GM12891 (cell line): Measurements from ENCODE around the gene MORC2.

ENCODE experiments used
- DNase-seq: peaks from one replicate; pipeline ENCODE4 v3.0.0; 2011; ENCODE audit warnings: low spot score; ENCODE audit not compliant: insufficient read length
- FAIRE-seq: peaks from 2 replicates; lab custom pipeline; 2011; peaks lifted over from hg19 to GRCh38; lab: Jason Lieb, UNC
- PAX5 ChIP-seq: IDR thresholded peaks from 2 replicates; pipeline ENCODE4 v1.6.1; 2011; ENCODE audit warnings: low read length, moderate library complexity, mild to moderate bottlenecking; ENCODE audit not compliant: insufficient read depth, severe bottlenecking
- POLR2A ChIP-seq: IDR thresholded peaks from 2 replicates; pipeline ENCODE4 v1.6.1; 2011; ENCODE audit warnings: low read depth, low read length, control low read depth
- POLR2AphosphoS5 ChIP-seq: IDR thresholded peaks from 2 replicates; pipeline ENCODE4 v1.6.1; 2011; ENCODE audit warnings: low read depth, low read length, control low read depth
- POU2F2 ChIP-seq: IDR thresholded peaks from 2 replicates; pipeline ENCODE4 v1.6.1; 2011; ENCODE audit warnings: low read depth, mild to moderate bottlenecking, control low read depth, low read length, moderate library complexity
- SPI1 ChIP-seq: IDR thresholded peaks from 2 replicates; pipeline ENCODE4 v1.6.1; 2011; ENCODE audit warnings: low read depth, low read length, control low read depth
- TAF1 ChIP-seq: IDR thresholded peaks from 2 replicates; pipeline ENCODE4 v1.6.1; 2011; ENCODE audit warnings: low read depth, low read length, control low read depth

The MORC2 gene

DNA sequence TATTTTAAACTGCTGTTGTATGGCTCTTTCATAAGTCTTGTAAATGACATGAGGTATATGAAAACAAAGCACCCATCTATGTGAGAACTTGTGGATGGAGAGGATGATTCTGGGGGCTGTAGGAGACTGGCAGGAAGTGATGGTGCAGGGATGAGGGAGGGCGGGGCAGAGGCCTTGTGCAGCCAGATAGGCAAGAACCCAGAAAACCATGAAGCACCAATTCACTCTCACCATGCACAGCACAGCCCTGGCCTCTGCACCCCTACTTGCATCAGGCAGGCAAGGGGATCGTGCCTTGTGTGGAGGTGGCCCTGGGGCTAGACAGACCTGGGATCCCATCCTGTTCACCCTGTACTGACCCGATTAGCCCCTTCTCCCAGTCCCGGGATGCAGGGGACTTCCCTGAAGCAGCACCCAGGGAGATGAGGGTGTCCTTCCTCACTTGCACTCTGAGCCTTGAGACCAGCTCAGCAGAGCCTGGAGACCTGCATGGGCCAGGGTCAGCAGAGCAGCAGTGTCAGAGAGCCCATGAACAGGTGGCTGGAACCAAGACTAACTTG lies 85.5 kb downstream of the MORC2 start:
- no peak for TF ChIP-seq SPI1
- TF ChIP-seq POLR2AphosphoS5: no peak
- TF ChIP-seq POU2F2: no peak
- TF ChIP-seq POLR2A: no peak
- TF ChIP-seq PAX5: no peak
- TF ChIP-seq TAF1: no peak
- FAIRE-seq (no peak), DNase-seq (no peak)

DNA sequence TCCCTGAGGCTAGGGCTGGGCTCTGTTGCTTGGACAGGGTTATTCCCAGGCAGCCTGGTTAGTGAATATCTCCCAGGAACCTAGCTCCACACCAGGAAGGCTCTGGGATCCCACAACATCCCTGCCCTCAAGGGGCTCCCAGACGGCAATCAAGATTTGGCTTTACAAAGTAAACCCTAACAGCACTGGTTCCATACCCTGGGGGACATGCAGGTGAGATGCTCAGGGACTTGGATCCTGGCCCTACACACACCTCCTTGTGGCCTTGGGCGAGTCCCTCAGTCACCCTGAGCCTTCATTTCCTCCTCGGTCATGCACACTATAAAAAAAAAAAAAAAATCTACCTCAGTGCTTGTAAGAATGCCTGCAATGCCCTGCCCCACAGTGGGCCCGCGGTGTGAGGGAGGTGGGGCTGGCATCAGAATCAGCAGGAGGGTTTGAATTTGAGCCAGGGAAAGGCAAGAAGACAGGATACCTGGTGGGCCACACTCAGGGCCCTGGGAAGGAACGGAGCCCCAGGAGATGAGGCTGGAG lies 86.3 kb downstream of the MORC2 start:
- TF ChIP-seq TAF1: no peak
- DNase-seq: no peak
- FAIRE-seq: no peak

DNA sequence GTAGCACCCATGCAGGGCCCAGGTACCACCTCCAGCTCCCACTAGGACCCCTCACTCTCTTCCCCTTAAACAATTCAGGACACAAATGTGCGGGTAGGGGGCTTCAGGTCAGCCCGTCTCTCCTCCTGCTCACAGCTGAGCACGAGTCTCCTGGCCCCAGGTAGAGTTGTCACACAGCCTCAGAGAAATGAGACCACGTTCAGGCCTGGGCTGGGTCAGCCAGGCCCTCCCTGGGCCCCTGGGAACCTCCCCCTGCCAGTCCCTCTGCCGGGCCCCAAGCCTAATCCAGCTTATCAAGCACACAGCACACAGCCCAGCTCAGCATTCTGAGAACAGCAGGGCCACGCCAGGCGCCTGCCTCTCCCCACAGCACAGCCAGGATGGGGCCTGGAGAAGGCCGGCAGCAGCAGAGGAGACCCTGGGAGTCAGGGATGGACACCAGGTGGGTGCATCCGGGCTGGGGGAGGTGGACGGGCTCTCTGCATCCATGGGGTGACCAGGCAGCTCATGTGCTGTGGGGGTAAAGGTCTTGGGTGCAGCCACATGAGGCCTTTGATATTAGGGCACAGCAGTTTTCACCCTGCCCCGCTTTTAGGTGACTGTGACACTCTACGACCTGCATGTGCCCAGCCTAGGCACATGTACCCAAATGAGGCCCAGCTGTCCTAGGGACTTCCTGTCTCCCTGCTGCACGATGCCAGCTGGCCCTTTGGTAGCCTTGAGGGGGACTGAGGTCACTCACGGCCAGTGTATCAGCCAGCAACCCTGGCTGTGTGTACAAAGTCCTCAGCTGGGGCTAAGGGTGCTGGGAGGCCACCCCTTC lies 87.0 kb downstream of the MORC2 start:
- FAIRE-seq (no peak), DNase-seq (no peak)
- TF ChIP-seq TAF1 (no peak), POLR2A (no peak), SPI1 (no peak), POLR2AphosphoS5 (no peak), PAX5 (no peak), POU2F2 (no peak)

DNA sequence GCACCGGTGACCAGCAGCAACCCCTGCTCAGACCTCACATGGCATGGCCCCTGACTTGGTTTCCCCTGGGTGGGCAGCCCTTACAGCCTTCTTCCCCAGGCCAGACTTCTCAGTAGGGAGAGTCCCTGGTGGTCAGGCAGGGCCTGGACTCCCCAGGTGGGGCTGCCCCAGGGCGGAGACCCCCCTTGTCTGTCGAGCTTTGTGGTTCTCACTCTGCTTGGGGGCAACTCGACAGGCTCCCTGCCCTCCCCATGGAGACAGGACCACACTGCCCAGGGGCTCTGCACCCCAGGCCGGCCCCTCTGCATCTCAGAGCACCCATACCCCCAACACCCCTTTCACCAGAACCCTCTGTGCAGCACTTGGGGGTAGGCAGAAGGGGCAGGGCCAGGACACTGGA lies 87.7 kb downstream of the MORC2 start:
- FAIRE-seq (no peak), DNase-seq (no peak)
- TF ChIP-seq PAX5 (no peak), TAF1 (no peak), POLR2A (no peak), POLR2AphosphoS5 (no peak), SPI1 (no peak), POU2F2 (no peak)

DNA sequence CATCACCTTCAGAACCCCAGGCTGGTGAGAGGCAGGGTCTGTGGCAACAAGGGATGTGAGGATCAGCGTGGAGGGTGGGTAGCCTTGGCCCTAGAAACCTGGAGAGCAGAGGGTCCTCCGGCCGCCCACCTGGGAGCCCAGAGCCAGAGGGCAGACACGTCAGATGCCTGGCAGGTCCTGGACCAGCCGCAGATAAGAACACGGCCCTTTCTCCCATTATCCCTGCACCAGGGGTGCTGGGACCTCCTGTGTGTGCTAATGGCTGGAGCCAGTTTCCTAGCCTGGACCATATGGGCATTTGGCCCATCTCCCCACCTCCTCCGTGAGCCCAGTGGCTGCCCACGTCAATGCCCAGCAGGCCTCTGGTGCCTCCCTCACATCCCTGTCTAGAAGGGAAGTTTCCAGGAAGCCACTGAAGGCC lies 88.4 kb downstream of the MORC2 start:
- DNase-seq (no peak), FAIRE-seq (no peak)
- TF ChIP-seq SPI1 (no peak), PAX5 (no peak), POLR2A (no peak), POLR2AphosphoS5 (no peak), POU2F2 (no peak), TAF1 (no peak)

DNA sequence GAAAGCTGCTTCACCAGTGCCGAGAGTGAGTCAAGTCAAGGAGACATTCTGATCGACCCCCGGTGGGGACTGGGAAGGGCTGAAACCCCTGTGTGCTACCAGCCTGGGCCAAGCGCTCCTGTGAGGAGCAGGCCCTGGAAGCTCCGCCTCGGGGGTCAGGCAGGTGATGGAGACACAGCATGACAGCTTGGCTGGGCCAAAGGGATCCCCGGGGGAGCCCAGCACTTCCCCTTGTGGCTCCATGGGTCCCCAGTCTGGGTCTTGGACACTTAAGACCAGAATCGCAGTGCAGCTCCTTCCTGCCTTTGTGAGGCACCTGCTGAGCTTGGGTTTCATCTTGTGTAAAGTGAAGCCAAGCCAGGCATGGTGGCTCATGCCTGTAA lies 89.2 kb downstream of the MORC2 start:
- no peak for DNase-seq
- no peak for FAIRE-seq
- TF ChIP-seq POU2F2: no peak
- no peak for TF ChIP-seq TAF1
- no peak for TF ChIP-seq POLR2AphosphoS5
- no peak for TF ChIP-seq POLR2A
- TF ChIP-seq PAX5: no peak
- TF ChIP-seq SPI1: no peak

DNA sequence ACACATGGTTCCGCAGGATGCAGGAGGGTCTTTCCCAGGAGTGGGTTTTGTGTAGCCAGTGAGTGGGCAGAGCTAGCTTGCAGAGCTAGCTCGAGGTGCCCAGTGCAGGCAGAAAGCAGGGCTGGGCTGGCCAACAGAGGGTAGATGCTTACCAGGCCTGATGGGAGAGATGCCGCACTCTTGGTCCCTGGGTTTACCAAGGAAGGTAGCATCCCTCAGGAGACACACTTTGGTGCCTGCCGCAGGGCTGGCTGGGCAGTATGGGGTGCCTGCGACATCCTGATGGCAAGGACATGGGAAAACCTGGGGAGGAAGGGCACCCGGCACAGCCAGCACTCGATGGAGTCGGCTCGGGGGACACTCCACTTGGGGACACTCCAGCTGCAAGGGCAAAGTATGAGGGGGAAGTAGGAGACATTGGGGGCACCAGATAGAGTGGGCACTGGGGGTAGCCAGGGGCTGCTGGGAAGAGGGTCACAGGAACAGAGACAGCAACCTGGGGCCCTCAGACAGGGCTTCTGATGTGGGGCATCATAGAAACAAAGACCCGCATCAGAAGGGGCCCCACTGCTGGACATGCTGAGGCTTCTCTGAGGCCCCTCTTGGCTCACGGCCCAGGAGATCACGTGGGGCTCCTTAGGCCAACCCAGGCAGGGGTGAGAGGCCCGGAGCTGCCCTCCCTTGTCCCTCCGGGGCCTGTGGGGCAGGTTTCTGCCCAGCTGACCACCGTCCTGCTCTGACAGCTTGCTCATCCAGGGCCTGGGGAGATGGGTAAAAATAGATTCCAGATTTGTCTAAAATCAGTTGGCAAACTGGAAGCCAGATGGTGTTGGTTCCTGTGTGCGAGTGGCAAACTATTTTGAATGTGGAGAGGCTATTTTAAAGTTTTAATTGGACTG lies 89.8 kb downstream of the MORC2 start:
- TF ChIP-seq POU2F2 (no peak), POLR2A (no peak), TAF1 (no peak), POLR2AphosphoS5 (no peak), PAX5 (no peak), SPI1 (no peak)
- DNase-seq: no peak
- no peak for FAIRE-seq

DNA sequence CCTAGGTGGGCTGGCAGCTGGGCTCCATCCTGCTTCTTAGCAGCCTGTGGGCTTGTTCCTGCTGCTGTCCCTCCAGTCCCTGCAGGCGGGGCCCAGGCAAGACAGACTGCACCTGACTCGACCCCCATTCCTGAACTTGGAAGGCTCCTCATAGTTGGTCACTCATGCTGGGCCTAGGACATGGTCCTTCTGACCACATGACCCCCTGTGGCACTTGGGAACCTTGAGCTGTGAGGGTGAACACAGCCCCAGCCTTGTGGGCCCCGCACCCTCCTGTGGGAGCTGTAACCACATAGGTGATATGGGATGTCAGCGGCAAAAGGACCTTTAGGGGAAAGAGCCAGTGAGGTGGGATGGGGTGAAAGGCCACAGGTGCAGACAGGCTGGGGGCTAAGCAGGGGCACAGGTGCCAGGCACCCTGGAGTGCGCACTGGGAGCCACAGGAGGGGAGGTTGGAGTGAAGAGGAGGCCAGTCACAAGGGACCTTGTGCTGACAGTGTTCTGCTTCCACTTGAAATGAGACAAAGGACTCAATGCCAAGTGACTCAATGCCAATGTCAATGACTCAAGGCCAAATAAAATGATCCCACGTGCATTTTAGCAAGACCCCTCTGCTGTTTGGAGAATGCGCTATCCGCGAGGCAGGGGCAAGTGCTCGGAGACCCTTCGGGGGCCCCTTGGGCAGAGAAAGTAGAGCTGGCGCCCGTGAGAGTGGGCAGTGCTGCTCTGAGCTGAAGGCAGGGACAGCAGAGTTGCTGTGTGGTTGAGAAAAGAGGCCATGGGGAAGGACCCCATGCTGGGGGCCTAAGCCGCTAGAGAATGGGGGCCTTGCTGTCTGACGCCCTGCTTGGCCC lies 90.7 kb downstream of the MORC2 start:
- DNase-seq (no peak), FAIRE-seq (no peak)
- no peak for TF ChIP-seq POU2F2
- no peak for TF ChIP-seq TAF1
- TF ChIP-seq PAX5: no peak
- no peak for TF ChIP-seq POLR2AphosphoS5
- TF ChIP-seq POLR2A: no peak
- TF ChIP-seq SPI1: no peak
